22Rv1 (cell line): ENCODE results near the gene KCNJ1.

Experiments used
- ZFX ChIP-seq: fragments of 450-650 bp; IDR thresholded peaks from 2 replicates; pipeline ENCODE4 v1.6.1; 2017; ENCODE audit warnings: antibody characterized with exemption, borderline replicate concordance
- TF ChIP-seq, protein P1 (sequence below): fragments of 450-650 bp; IDR thresholded peaks from 2 replicates; pipeline ENCODE4 v1.5.1; 2017; ENCODE audit warnings: mild to moderate bottlenecking

GRCh38 chr11:128867277-128867676 is at the start of gene KCNJ1:
- no peak for TF ChIP-seq ZFX
- TF ChIP-seq, protein P1, sequence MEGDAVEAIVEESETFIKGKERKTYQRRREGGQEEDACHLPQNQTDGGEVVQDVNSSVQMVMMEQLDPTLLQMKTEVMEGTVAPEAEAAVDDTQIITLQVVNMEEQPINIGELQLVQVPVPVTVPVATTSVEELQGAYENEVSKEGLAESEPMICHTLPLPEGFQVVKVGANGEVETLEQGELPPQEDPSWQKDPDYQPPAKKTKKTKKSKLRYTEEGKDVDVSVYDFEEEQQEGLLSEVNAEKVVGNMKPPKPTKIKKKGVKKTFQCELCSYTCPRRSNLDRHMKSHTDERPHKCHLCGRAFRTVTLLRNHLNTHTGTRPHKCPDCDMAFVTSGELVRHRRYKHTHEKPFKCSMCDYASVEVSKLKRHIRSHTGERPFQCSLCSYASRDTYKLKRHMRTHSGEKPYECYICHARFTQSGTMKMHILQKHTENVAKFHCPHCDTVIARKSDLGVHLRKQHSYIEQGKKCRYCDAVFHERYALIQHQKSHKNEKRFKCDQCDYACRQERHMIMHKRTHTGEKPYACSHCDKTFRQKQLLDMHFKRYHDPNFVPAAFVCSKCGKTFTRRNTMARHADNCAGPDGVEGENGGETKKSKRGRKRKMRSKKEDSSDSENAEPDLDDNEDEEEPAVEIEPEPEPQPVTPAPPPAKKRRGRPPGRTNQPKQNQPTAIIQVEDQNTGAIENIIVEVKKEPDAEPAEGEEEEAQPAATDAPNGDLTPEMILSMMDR: no peak
